Jurkat, Clone E6-1 (cell line): Measurements from ENCODE around the gene ALOX15B.
"Not testable (repeated sequence)": the region's sequence is repeated elsewhere in the genome, so short reads cannot be mapped to it uniquely, and the experiment has no call there.

Experiments
- DNase-seq: peaks from one replicate; pipeline ENCODE4 v3.0.0-alpha.2; 2011; ENCODE audit warnings: low read depth, low spot score
- H3K4me3 ChIP-seq: 2 replicates; pipeline ENCODE4 v1.5.1; 2011; ENCODE audit warnings: mild to moderate bottlenecking, low read length, control low read depth, moderate library complexity

The ALOX15B gene

DNA sequence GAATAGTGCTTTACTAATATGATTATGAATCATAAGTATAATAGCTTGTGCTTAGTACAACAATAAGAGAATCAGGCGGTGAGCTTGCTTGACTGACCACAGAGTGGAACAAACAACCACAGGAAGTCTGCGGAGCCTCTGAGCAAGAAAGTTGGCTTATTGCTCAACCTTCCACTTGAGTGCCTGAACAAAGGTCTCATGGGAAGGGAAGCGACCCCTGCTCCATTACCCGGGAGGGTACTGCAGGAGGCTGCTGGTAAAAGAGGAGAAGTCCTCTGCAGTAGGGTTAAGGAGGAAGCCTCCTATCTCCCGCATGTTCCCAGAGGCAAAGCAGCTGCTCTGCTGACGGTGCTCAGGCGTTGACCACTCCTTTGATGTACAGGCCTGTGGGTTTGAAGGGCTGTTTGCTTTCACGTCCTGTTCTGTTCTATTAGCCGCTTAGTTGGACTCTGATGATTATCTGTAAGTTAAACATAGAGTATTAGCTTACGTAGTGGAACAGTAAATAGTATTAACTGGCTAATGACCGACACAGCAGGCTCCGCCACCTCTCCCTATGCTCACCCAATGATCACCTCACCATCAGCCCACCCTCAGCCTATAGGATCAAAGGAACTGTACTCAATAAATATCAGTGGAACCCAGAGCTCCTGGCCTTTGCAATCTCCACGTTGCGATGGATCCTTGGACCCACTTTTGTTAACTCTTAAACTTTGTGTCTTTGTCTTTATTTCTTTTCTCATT, 17.5 kb downstream of the ALOX15B start:
- no peak for DNase-seq
- no peak overlapping the region for H3K4me3 ChIP-seq

DNA sequence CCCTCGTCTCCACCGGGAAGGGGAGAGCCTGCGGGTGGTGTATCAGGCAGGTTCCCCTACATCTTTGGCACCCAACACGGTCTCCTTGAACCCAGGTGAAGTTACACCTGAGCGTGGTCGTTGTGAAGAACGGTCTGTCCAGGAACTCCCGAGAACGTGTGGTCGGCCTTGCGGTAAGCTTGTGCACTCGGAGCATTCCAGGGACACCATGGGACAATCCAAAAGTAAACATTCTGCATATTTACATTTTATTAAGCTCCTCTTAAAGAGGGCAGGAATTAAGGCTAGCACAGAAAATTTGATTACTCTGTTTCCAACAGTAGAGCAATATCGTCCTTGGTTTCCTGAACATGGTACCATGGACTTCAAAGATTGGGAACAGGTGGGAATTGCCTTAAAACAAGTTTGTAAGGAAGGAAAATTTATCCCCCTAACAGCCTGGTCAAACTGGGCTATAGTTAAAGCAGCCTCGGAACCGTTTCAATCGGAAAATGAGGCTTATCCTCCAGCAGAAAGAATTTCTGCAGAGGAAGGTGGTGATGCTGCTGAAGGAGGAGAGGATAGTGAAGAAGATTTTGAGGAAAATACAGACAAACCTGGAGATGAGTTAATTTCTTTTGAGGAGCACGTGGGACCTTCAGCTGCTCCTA, 18.2 kb downstream of the ALOX15B start:
- no peak overlapping the region for H3K4me3 ChIP-seq
- DNase-seq: no peak

GRCh38 chr17:8057691-8058114, 18.8 kb downstream of the ALOX15B start:
- peak; percentile 75 for DNase-seq
- no peak overlapping the region for H3K4me3 ChIP-seq

DNA sequence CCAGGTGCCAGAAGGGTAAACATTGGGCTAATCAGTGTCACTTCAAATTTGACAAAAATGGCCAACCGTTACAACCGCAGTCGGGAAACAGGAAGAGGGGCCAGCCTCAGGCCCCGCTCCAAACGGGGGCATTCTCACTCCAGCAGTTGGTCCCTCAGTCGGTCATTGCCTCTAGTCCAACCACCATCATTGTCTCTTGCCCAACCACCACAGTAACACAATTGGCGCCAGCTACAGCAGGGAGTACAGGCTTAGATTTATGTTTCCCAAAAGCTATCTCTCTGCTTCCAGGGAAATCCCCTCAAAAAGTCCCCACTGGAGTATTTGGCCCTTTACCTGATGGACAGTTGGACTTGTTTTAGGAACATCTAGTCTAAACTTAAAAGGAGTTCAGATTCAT, 20.3 kb downstream of the ALOX15B start:
- H3K4me3 ChIP-seq: no peak overlapping the region
- no peak for DNase-seq

- peak; percentile 65 for DNase-seq
- H3K4me3 ChIP-seq: no peak overlapping the region
Measured at GRCh38 chr17:8060274-8060673, 21.4 kb downstream of the ALOX15B start.

DNA sequence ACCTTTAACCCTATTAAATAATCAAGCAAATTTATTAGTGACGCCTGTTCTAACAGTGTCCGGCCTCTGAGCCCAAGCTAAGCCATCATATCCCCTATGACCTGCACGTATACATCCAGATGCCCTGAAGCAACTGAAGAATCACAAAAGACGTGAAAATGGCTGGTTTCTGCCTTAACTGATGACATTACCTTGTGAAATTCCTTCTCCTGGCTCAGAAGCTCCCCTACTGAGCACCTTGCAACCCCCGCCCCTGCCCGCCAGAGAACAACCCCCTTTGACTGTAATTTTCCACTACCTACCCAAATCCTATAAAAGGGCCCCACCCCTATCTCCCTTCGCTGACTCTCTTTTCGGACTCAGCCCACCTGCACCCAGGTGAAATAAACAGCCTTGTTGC, 23.0 kb downstream of the ALOX15B start:
- not testable (repeated sequence) for H3K4me3 ChIP-seq, DNase-seq

DNA sequence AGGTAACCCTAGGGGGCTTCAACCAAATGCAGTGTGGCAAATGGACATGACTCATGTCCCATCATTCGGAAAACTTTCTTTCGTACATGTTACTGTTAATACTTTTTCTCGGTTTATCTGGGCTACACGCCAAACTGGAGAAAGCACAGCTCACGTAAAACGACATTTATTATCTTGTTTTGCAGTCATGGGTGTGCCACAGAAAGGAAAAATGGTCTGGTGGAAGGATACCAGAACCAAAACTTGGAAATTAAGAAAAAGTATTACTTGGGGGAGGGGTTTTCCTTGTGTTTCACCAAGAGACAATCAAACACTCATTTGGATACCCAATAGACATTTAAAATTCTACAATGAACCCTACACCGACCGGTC, 23.6 kb downstream of the ALOX15B start:
- H3K4me3 ChIP-seq: no peak overlapping the region
- no peak for DNase-seq

GRCh38 chr17:8062807-8063483, 24.1 kb downstream of the ALOX15B start:
- H3K4me3 ChIP-seq: no peak overlapping the region
- no peak for DNase-seq

GRCh38 chr17:8063761-8064534, 25.1 kb downstream of the ALOX15B start:
- H3K4me3 ChIP-seq: no peak overlapping the region
- DNase-seq: no peak

GRCh38 chr17:8064561-8065019, 25.7 kb downstream of the ALOX15B start:
- H3K4me3 ChIP-seq: no peak overlapping the region
- no peak for DNase-seq

- no peak for DNase-seq
- no peak overlapping the region for H3K4me3 ChIP-seq
Measured at GRCh38 chr17:8066841-8067775, 28.2 kb downstream of the ALOX15B start.

GRCh38 chr17:8067806-8068205, 28.9 kb downstream of the ALOX15B start:
- no peak overlapping the region for H3K4me3 ChIP-seq
- no peak for DNase-seq

- H3K4me3 ChIP-seq: no peak overlapping the region
- DNase-seq: no peak
Measured at GRCh38 chr17:8068736-8069586, 30.1 kb downstream of the ALOX15B start.

- no peak overlapping the region for H3K4me3 ChIP-seq
- DNase-seq: no peak
Measured at GRCh38 chr17:8069587-8069860, 30.7 kb downstream of the ALOX15B start.

- no peak for DNase-seq
- H3K4me3 ChIP-seq: no peak overlapping the region
Measured at GRCh38 chr17:8071496-8071895, 32.6 kb downstream of the ALOX15B start.

GRCh38 chr17:8072341-8072728, 33.5 kb downstream of the ALOX15B start:
- H3K4me3 ChIP-seq: no peak overlapping the region
- DNase-seq: no peak

GRCh38 chr17:8072729-8073461, 34.0 kb downstream of the ALOX15B start:
- H3K4me3 ChIP-seq: no peak overlapping the region
- no peak for DNase-seq
